ENCODE results near the gene CACNA2D3. TPM values are rescaled to one million over a fixed set of nuclear protein-coding genes. Genes with fewer than 3 reads are reported as not detected.

CACNA2D3 gene
- polyA plus RNA-seq, 3 donors: 8.3 to 21.5 (median 10.4) TPM

DNA sequence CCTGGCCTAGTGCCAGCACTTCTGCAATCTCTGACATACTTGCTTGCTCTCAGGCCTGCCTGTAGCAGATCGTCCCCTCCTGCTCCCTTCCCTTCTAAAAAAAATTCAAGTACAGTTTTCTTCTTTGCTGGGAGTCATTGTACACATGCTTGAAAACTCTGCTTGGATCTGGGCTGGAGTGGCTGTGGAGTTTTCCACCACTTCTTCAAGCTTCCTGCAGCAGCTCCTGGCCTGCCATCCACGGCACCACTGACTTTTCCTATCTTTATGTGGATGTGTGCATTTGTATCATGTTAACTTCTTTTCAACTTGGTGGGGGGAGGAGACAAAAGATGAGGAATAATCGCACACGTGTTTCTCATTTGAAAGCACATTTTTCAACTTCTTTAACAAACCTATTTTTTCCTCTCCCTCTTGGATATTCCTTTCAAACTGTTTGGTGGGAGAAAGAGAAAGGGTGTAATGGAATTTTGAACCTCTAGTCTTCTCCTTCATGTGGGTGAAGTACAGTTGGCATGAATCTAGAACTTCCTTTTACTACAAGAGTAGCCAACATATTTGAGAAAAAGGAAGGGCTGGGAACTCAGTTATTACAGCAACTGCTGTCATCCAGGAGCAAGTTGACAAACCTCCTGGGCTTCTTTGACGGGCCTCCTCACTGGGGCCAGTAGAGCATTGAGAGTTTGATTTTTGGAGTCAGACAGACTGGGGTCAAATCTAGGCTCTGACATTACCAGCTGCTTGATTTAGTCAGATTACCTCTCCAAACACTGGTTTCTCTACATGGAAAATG is 866.7 kb downstream of the CACNA2D3 start:
- peak overlapping the region; percentile 81 to 95 (median 89) for H3K27ac Mint-ChIP-seq
- H3K36me3 Mint-ChIP-seq: peaks cover 31 to 62% of the 10 kb centered on the region in 2 donors
- no peaks in the 10 kb centered on the region for H3K27me3 Mint-ChIP-seq (ENCODE audit: low read depth in 3 of 3)
- Histone ChIP-seq H3K9me3 (replicated peaks in 1 of 2; ENCODE audit: control insufficient read depth in 1 of 2, insufficient read depth in 1 of 2, low read length in 2 of 2) (no peaks in the 10 kb centered on the region), H4K20me1 (ENCODE audit: insufficient read depth, low read length) (no peaks in the 10 kb centered on the region), H3K9ac (ENCODE audit: insufficient read depth, low read length, poor library complexity, severe bottlenecking) (no peak overlapping the region), H3K36me3 (replicated peaks in 1 of 2; ENCODE audit: control insufficient read depth in 1 of 2, insufficient read depth in 2 of 2, low read length in 2 of 2) (peaks cover 17 to 33% of the 10 kb centered on the region in 2 donors), H3K27me3 (ENCODE audit: control insufficient read depth in 2 of 2, insufficient read depth in 2 of 2, low read length in 2 of 2) (no peaks in the 10 kb centered on the region), H3K4me1 (ENCODE audit: control insufficient read depth in 1 of 2, insufficient read depth in 2 of 2, low read length in 2 of 2) (peaks cover 63 to 64% of the 10 kb centered on the region in 2 donors), H3K79me2 (ENCODE audit: insufficient read depth, low read length) (peaks cover 31% of the 10 kb centered on the region), H3K4me3 (replicated peaks in 1 of 3; ENCODE audit: low read depth in 2 of 3, low read length in 3 of 3) (peak overlapping the region in 1 of 3 experiments; percentile 56), H3K27ac (ENCODE audit: low read depth in 1 of 2, low read length in 2 of 2) (peak overlapping the region; percentile 75 to 79), H3K4me2 (replicated peaks; ENCODE audit: extremely low read depth, low read length, poor library complexity, severe bottlenecking) (peak overlapping the region; percentile 64), H2AFZ (ENCODE audit: insufficient read depth, low read depth, low read length, poor library complexity, severe bottlenecking) (peak overlapping the region; percentile 9)
- H3K4me3 Mint-ChIP-seq: peak overlapping the region; percentile 32 to 73
- intact Hi-C loops (cut with micrococcal nuclease): no loop called here
- TF ChIP-seq, protein P1, sequence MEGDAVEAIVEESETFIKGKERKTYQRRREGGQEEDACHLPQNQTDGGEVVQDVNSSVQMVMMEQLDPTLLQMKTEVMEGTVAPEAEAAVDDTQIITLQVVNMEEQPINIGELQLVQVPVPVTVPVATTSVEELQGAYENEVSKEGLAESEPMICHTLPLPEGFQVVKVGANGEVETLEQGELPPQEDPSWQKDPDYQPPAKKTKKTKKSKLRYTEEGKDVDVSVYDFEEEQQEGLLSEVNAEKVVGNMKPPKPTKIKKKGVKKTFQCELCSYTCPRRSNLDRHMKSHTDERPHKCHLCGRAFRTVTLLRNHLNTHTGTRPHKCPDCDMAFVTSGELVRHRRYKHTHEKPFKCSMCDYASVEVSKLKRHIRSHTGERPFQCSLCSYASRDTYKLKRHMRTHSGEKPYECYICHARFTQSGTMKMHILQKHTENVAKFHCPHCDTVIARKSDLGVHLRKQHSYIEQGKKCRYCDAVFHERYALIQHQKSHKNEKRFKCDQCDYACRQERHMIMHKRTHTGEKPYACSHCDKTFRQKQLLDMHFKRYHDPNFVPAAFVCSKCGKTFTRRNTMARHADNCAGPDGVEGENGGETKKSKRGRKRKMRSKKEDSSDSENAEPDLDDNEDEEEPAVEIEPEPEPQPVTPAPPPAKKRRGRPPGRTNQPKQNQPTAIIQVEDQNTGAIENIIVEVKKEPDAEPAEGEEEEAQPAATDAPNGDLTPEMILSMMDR (IDR thresholded peaks at IDR 0.05): no peak
- H3K4me1 Mint-ChIP-seq: peaks cover 62% of the 10 kb centered on the region
- peak; percentile 30 to 68 (median 64) for DNase-seq
- WGBS (ENCODE audit: insufficient coverage): 14% methylated on average over 2 of the region's 5 CpGs
- peaks cover 0 to 5% (median 2%) of the 10 kb centered on the region in 7 donors for H3K9me3 Mint-ChIP-seq

DNA sequence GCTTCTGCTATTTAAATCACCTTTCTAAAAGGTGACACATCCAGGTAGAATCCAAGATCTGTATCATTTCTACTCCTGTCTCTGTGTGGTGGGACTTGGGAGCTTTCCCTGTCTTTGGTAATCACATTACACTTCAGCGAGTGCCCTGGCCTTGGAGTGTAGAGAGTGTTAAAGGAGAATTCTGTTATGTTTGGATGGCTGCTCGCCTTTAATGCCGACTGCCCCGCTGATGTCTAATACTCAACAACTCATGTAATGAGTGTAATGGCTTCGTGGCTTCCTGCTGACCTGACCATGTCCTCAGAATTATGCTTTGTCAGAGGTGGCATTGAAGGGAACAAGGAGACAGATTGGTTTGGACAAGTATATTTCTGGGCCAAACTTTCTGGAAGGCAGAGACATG is 871.8 kb downstream of the CACNA2D3 start:
- Histone ChIP-seq H3K79me2 (ENCODE audit: insufficient read depth, low read length) (peaks cover 8% of the 10 kb centered on the region), H4K20me1 (ENCODE audit: insufficient read depth, low read length) (no peaks in the 10 kb centered on the region), H3K27ac (ENCODE audit: low read depth in 1 of 2, low read length in 2 of 2) (no peak overlapping the region), H3K27me3 (ENCODE audit: control insufficient read depth in 2 of 2, insufficient read depth in 2 of 2, low read length in 2 of 2) (no peaks in the 10 kb centered on the region), H3K9ac (ENCODE audit: insufficient read depth, low read length, poor library complexity, severe bottlenecking) (no peak overlapping the region), H3K4me1 (ENCODE audit: control insufficient read depth in 1 of 2, insufficient read depth in 2 of 2, low read length in 2 of 2) (peaks cover 21% of the 10 kb centered on the region in 2 donors), H2AFZ (ENCODE audit: insufficient read depth, low read depth, low read length, poor library complexity, severe bottlenecking) (no peak overlapping the region), H3K4me3 (replicated peaks in 1 of 3; ENCODE audit: low read depth in 2 of 3, low read length in 3 of 3) (no peak overlapping the region), H3K9me3 (replicated peaks in 1 of 2; ENCODE audit: control insufficient read depth in 1 of 2, insufficient read depth in 1 of 2, low read length in 2 of 2) (no peaks in the 10 kb centered on the region), H3K36me3 (replicated peaks in 1 of 2; ENCODE audit: control insufficient read depth in 1 of 2, insufficient read depth in 2 of 2, low read length in 2 of 2) (peaks cover 26 to 56% of the 10 kb centered on the region in 2 donors), H3K4me2 (replicated peaks; ENCODE audit: extremely low read depth, low read length, poor library complexity, severe bottlenecking) (no peak overlapping the region)
- intact Hi-C loops (cut with micrococcal nuclease): loop anchor here in 1 of 2 donors (5.0 kb wide), 1 partner anchor 37 kb away; no protein-coding TSS in a partner anchor
- TF ChIP-seq, protein P1 (IDR thresholded peaks at IDR 0.05): no peak
- DNase-seq: no peak
- Mint-ChIP-seq H3K4me1 (peaks cover 25% of the 10 kb centered on the region), H3K27me3 (ENCODE audit: low read depth in 3 of 3) (no peaks in the 10 kb centered on the region), H3K9me3 (peaks cover 0 to 8% (median 2%) of the 10 kb centered on the region in 7 donors), H3K4me3 (no peak overlapping the region), H3K27ac (peak overlapping the region in 1 of 7 donors; percentile 6), H3K36me3 (peaks cover 48 to 65% of the 10 kb centered on the region in 2 donors)
- 29% methylated on average over 1 of the region's 5 CpGs for WGBS (ENCODE audit: insufficient coverage)

All from CD14-positive monocyte (primary cell).